Endodermal cell (in vitro differentiated cells): ENCODE data around the gene ZNF100. TPM values are rescaled to one million over a fixed set of nuclear protein-coding genes. Genes with fewer than 3 reads are reported as not detected.

Experiments
- DNase-seq: peaks from one replicate; pipeline ENCODE4 v3.0.0-alpha.2; 2017
- H3K27ac ChIP-seq: 2 replicates; pipeline ENCODE4 v1.5.1; 2013; ENCODE audit warnings: mild to moderate bottlenecking, low read depth, low read length, moderate library complexity
- H3K27me3 ChIP-seq: 2 replicates; pipeline ENCODE4 v1.6.1; 2013; ENCODE audit warnings: mild to moderate bottlenecking, low read length, moderate library complexity; ENCODE audit not compliant: insufficient read depth, control insufficient read depth, poor library complexity, severe bottlenecking
- H3K36me3 ChIP-seq: 2 replicates; pipeline ENCODE4 v1.7.0; 2013; ENCODE audit warnings: mild to moderate bottlenecking, low read length, moderate library complexity; ENCODE audit not compliant: control insufficient read depth, insufficient read depth
- H3K4me1 ChIP-seq: one replicate; pipeline ENCODE4 v1.7.0; 2013; ENCODE audit warnings: low read length; ENCODE audit not compliant: control insufficient read depth, insufficient read depth
- H3K4me3 ChIP-seq: 2 replicates; pipeline ENCODE4 v1.5.1; 2013; ENCODE audit warnings: mild to moderate bottlenecking, low read length, moderate library complexity
- H3K9ac ChIP-seq: 2 replicates; pipeline ENCODE4 v1.6.1; 2013; ENCODE audit warnings: mild to moderate bottlenecking, low read length, moderate library complexity; ENCODE audit not compliant: poor library complexity, severe bottlenecking; ENCODE audit errors: extremely low read depth
- H3K9me3 ChIP-seq: 2 replicates; pipeline ENCODE4 v1.6.1; 2013; ENCODE audit warnings: mild to moderate bottlenecking, low read length, moderate library complexity; ENCODE audit not compliant: control insufficient read depth
- H3K27ac Mint-ChIP-seq: 2 replicates; pipeline ENCODE4 v1.8.0; 2020; ENCODE audit warnings: mixed read lengths
- H3K27me3 Mint-ChIP-seq: 2 replicates; pipeline ENCODE4 v1.8.0; 2021; ENCODE audit warnings: mild to moderate bottlenecking, mixed read lengths; ENCODE audit not compliant: insufficient read depth
- H3K36me3 Mint-ChIP-seq: 2 replicates; pipeline ENCODE4 v1.8.0; 2020; ENCODE audit warnings: low read depth, mixed read lengths
- H3K4me1 Mint-ChIP-seq: 2 replicates; pipeline ENCODE4 v1.8.0; 2020; ENCODE audit warnings: mixed read lengths
- H3K4me3 Mint-ChIP-seq: 2 replicates; pipeline ENCODE4 v1.8.0; 2020; ENCODE audit warnings: mild to moderate bottlenecking, moderate library complexity, mixed read lengths
- H3K9me3 Mint-ChIP-seq: 2 replicates; pipeline ENCODE4 v1.8.0; 2020; ENCODE audit warnings: mild to moderate bottlenecking, mixed read lengths
- CTCF ChIP-seq: fragments of 200-600 bp; sonication (generic); conservative IDR thresholded peaks from 2 replicates; pipeline ENCODE4 v1.5.0; 2021; ENCODE audit warnings: antibody characterized with exemption, mild to moderate bottlenecking
- WGBS, 2 experiments: methylation state at CpG; one replicate each; pipeline versions ENCODE4 v1.1.5 to v1.1.7; 2013; ENCODE audit warnings: missing lambda C conversion rate in 2 of 2, mixed read lengths in 1 of 2; ENCODE audit not compliant: insufficient coverage in 1 of 2, insufficient read length in 1 of 2; 5-methylcytosine and 5-hydroxymethylcytosine counted together
- total RNA-seq, 2 donors: library from RNA; stranded (reverse); fragmentation: NEBNext Ultra II Directional in 1 of 2; extraction: Animal tissue kit (Norgen Biotek cat#: 25700) in 1 of 2; gene quantifications; 2 replicates in 1 of 2; 3 replicates in 1 of 2; pipeline ENCODE4 v1.2.1, GENCODE V29; 2021

The ZNF100 gene
- total RNA-seq, 2 donors from 2014 or later: 20.4 to 28.3 TPM

GRCh38 chr19:21698215-21698614 is 69.2 kb downstream of the ZNF100 start:
- H3K27me3 ChIP-seq: no peaks in the 10 kb centered on the region
- peaks cover 23% of the 10 kb centered on the region for H3K9me3 ChIP-seq
- Mint-ChIP-seq H3K36me3 (no peaks in the 10 kb centered on the region), H3K27ac (no peak overlapping the region), H3K4me3 (no peak overlapping the region), H3K27me3 (no peaks in the 10 kb centered on the region), H3K4me1 (no peaks in the 10 kb centered on the region), H3K9me3 (peaks cover 33% of the 10 kb centered on the region)
- H3K27ac ChIP-seq: no peak overlapping the region
- TF ChIP-seq CTCF: peak; percentile 80
- H3K36me3 ChIP-seq: no peaks in the 10 kb centered on the region
- 33 to 46% methylated on average over 3 to 4 of the region's 4 CpGs for WGBS, 2 experiments
- no peak overlapping the region for H3K4me3 ChIP-seq
- no peak for DNase-seq
- H3K4me1 ChIP-seq: no peaks in the 10 kb centered on the region
- H3K9ac ChIP-seq: no peak overlapping the region

- Histone ChIP-seq H3K4me1 (no peaks in the 10 kb centered on the region), H3K27me3 (no peaks in the 10 kb centered on the region), H3K27ac (no peak overlapping the region), H3K36me3 (no peaks in the 10 kb centered on the region), H3K9ac (no peak overlapping the region), H3K4me3 (no peak overlapping the region), H3K9me3 (peaks cover 25% of the 10 kb centered on the region)
- TF ChIP-seq CTCF: no peak
- H3K9me3 Mint-ChIP-seq: peaks cover 38% of the 10 kb centered on the region
- H3K27ac Mint-ChIP-seq: no peak overlapping the region
- no peaks in the 10 kb centered on the region for H3K4me1 Mint-ChIP-seq
- no peak overlapping the region for H3K4me3 Mint-ChIP-seq
- no peaks in the 10 kb centered on the region for H3K27me3 Mint-ChIP-seq
- 63 to 82% methylated on average over 3 of the region's 3 CpGs for WGBS, 2 experiments
- H3K36me3 Mint-ChIP-seq: no peaks in the 10 kb centered on the region
- no peak for DNase-seq
These were observed 69.7 kb downstream of the ZNF100 start for GRCh38 chr19:21697698-21698097.

GRCh38 chr19:21694171-21694906 is 73.0 kb downstream of the ZNF100 start:
- Mint-ChIP-seq H3K27ac (no peak overlapping the region), H3K4me1 (no peaks in the 10 kb centered on the region), H3K36me3 (no peaks in the 10 kb centered on the region), H3K4me3 (no peak overlapping the region), H3K27me3 (no peaks in the 10 kb centered on the region), H3K9me3 (peaks cover 54% of the 10 kb centered on the region)
- Histone ChIP-seq H3K27me3 (no peaks in the 10 kb centered on the region), H3K9me3 (peaks cover 7% of the 10 kb centered on the region), H3K27ac (no peak overlapping the region), H3K9ac (no peak overlapping the region), H3K4me1 (no peaks in the 10 kb centered on the region), H3K4me3 (no peak overlapping the region), H3K36me3 (no peaks in the 10 kb centered on the region)
- 84 to 85% methylated on average over 4 to 7 of the region's 7 CpGs for WGBS, 2 experiments
- TF ChIP-seq CTCF: no peak
- DNase-seq: no peak
